Prostate gland (tissue), 2 donors: ENCODE measurements around the gene ARFIP1. TPM values are rescaled to one million over a fixed set of nuclear protein-coding genes. Genes with fewer than 3 reads are reported as not detected.

Experiments used
- DNase-seq: peaks from one replicate; pipeline ENCODE4 v3.0.0-alpha.2; 2019; ENCODE audit warnings: low spot score
- H3K27ac ChIP-seq, 2 donors: fragments of 200-600 bp; sonication (generic); 2 replicates each; pipeline ENCODE4 v1.5.1; 2017 to 2019
- H3K27me3 ChIP-seq: fragments of 200-600 bp; sonication (generic); replicated peaks from 2 replicates; pipeline ENCODE4 v1.5.1; 2019; ENCODE audit not compliant: insufficient read depth
- H3K36me3 ChIP-seq, 2 donors: fragments of 200-600 bp; sonication (generic); 1 replicate in 1 of 2; 2 replicates in 1 of 2; pipeline versions ENCODE4 v1.5.1 to v1.8.1; 2017 to 2019
- H3K4me1 ChIP-seq: fragments of 200-600 bp; sonication (generic); replicated peaks from 2 replicates; pipeline ENCODE4 v1.5.1; 2019
- H3K4me3 ChIP-seq, 2 donors: fragments of 200-600 bp; sonication (generic); 2 replicates each; pipeline ENCODE4 v1.5.1; 2017 to 2019
- H3K9me3 ChIP-seq: fragments of 200-600 bp; sonication (generic); 2 replicates; pipeline ENCODE4 v1.5.1; 2017
- CTCF ChIP-seq, 4 experiments: fragments of 200-600 bp in 2 of 4; fragments of 450-650 bp in 2 of 4; sonication (generic) in 2 of 4; IDR thresholded peaks; 1 replicate in 3 of 4; 2 replicates in 1 of 4; pipeline ENCODE4 v1.5.1; 2016 to 2019; ENCODE audit warnings: antibody characterized with exemption in 4 of 4, mild to moderate bottlenecking in 2 of 4, moderate library complexity in 2 of 4
- POLR2A ChIP-seq: fragments of 450-650 bp; IDR thresholded peaks from one replicate; pipeline ENCODE4 v1.6.1; 2016; ENCODE audit warnings: antibody characterized with exemption, mild to moderate bottlenecking
- POLR2AphosphoS5 ChIP-seq: sonication (generic); formaldehyde crosslinking; IDR thresholded peaks from one replicate; pipeline ENCODE4 v1.6.1; 2017; ENCODE audit warnings: antibody characterized with exemption
- WGBS: methylation state at CpG from one replicate; pipeline ENCODE4 v1.1.5; 2018; 5-methylcytosine and 5-hydroxymethylcytosine counted together
- intact Hi-C: fragments of 100-400 bp; cut with DNase I; formaldehyde crosslinking; loops from one replicate; pipeline ENCODE4 v1.14.2; 2022
- total RNA-seq, 2 donors: library from RNA; depleted of rRNA; stranded (reverse); fragments of >200 nt; gene quantifications; one replicate each; pipeline ENCODE4 v1.1.0, GENCODE V29; 2016

The ARFIP1 gene
- total RNA-seq, 2 donors from 2014 or later: 34.7 to 38.9 TPM

DNA sequence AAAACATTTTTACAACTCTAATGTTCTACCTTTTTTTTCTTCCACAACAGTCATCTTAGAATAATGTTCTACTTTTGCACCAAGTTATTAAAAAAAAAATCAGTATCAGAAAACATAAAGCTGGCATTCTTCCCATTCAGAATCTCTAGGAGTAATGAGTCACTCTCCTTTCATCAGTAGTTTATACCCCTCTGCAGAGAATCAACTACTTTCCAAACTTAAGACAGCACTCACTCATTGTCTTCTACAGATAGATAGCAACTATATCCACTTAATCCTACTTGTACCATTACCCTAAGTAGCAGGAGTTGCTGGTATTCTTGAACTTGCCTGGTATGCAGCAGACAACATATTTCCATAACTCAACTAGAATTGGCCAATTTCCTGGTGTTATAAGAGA, 3.4 kb upstream of the ARFIP1 start:
- no peak overlapping the region for H3K4me3 ChIP-seq
- TF ChIP-seq POLR2AphosphoS5 (no peak), CTCF (IDR thresholded peaks at IDR 0.05) (no peak), POLR2A (no peak)
- intact Hi-C loops: loop anchor here (10.0 kb wide), 1 partner anchor 242 kb away; the partner anchor contains the start of gene FBXW7

DNA sequence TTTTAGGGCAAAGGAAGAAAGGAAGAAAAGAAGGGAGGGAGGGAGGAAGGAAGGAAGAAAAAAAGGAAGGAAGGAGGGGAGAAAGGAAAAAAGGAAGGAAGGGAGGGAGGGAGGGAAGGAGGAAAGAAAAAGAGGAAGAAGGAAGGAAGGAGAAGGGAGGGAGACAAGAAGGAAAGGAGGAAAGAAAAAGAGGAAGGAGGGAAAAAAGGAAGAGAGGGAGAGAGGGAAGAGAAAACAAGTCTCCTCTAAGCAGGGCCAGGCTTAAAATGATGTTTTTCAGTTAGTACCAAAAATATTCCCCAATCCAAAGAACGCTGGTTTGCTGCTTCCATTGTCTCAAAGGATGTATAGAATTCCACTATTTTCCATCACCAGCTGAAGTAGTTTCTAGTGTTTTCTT, 2.3 kb upstream of the ARFIP1 start:
- WGBS: 90% methylated on average over 1 of the region's 1 CpG
- Histone ChIP-seq H3K4me1 (peaks cover 10% of the 10 kb centered on the region), H3K4me3 (no peak overlapping the region), H3K9me3 (no peaks in the 10 kb centered on the region), H3K36me3 (no peaks in the 10 kb centered on the region), H3K27me3 (no peaks in the 10 kb centered on the region), H3K27ac (no peak overlapping the region)
- intact Hi-C loops: loop anchor here (10.0 kb wide), 1 partner anchor 243 kb away; the partner anchor contains the start of gene FBXW7
- no peak for DNase-seq
- TF ChIP-seq POLR2A: no peak

More for the DNA sequence above, 3.4 kb upstream of the ARFIP1 start:
- Histone ChIP-seq H3K27ac (no peak overlapping the region), H3K4me1 (peaks cover 1% of the 10 kb centered on the region), H3K9me3 (no peaks in the 10 kb centered on the region), H3K27me3 (no peaks in the 10 kb centered on the region), H3K36me3 (no peaks in the 10 kb centered on the region)
- DNase-seq: no peak

DNA sequence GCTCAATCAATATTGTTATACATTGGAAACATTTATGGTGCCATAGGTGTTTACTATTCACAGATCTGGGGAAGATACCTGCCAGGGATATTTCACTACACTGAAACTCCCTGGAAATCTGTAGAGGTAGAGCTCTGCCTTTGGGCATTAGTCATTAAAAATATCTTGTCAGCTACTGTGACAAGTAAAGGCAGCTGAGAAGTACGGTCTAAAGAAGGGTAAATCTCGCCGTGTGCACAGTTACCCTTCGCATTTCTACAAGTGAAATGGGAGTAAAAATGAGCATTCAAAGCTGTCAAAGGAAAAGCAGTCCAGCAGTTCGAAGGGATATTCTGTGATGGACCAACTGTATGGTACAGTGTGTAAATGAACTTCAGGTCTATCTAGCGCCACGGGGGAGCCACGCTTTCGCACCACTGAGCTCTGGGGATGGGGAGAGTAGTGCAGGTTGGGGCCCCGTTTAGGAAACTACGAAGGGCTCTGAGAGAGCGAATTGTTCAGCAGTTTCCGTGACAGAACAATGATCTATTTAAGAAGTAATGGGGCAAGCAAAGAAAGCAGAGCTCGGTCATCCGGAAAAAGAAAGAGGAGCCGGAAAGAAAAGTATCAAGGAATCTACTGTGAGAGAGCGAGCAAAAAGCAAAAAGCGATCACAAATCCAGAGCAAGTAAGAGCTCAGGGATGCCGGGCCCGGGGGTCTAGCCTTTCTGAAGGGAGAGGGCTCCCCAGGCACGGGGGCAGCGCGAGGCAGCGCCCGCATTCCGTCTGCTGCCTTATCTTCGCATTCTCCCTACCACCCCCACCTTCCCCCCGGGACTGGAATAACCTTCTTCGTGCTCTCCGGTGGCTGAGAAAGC, 870 bp upstream of the ARFIP1 start:
- Histone ChIP-seq H3K27ac (peak overlapping the region; percentile 93 to 95), H3K36me3 (no peaks in the 10 kb centered on the region), H3K27me3 (no peaks in the 10 kb centered on the region), H3K4me1 (peaks cover 11% of the 10 kb centered on the region), H3K9me3 (no peaks in the 10 kb centered on the region), H3K4me3 (peak overlapping the region; percentile 66 to 79)
- 1% methylated on average over 30 of the region's 30 CpGs for WGBS
- peak; percentile 11 for DNase-seq
- no peak for TF ChIP-seq POLR2A
- no peak for TF ChIP-seq POLR2AphosphoS5
- TF ChIP-seq CTCF (IDR thresholded peaks at IDR 0.05): no peak
- intact Hi-C loops: loop anchor here (10.0 kb wide), 1 partner anchor 244 kb away; the partner anchor contains the start of gene FBXW7

DNA sequence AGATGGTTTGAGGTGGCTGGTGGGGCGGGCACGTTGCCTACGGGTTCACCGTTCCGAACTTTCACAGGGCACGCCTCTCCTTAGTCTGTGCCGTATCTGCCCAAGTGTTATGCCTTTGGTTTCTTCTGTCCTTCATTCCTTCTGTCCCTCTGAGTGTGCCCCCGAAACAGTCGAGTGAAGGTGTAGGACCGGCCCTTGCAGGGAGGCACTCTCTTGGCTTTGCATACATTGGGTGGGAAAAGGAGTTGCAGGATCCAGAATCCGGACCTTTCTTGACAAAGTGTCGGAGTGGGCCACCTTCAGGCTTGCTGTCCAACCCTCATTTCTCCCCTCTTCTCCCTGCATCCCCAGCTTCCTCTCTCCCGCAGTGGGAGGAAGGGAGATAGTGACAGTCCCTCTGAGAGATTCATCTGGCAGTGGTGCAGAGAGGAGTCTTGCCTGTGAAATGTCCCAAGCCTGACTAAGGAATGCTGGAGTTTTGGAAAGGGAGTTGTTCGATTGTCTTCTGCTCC, 569 bp downstream of the ARFIP1 start:
- intact Hi-C loops: no loop called here
- H3K27ac ChIP-seq: peak overlapping the region; percentile 93 to 95
- no peaks in the 10 kb centered on the region for H3K27me3 ChIP-seq
- peak; percentile 9 for DNase-seq
- peak overlapping the region; percentile 66 to 79 for H3K4me3 ChIP-seq
- peaks cover 11% of the 10 kb centered on the region for H3K4me1 ChIP-seq
- TF ChIP-seq POLR2AphosphoS5 (no peak), POLR2A (no peak), CTCF (IDR thresholded peaks at IDR 0.05) (no peak)
- 1% methylated on average over 14 of the region's 14 CpGs for WGBS
- H3K9me3 ChIP-seq: no peaks in the 10 kb centered on the region
- no peaks in the 10 kb centered on the region for H3K36me3 ChIP-seq

DNA sequence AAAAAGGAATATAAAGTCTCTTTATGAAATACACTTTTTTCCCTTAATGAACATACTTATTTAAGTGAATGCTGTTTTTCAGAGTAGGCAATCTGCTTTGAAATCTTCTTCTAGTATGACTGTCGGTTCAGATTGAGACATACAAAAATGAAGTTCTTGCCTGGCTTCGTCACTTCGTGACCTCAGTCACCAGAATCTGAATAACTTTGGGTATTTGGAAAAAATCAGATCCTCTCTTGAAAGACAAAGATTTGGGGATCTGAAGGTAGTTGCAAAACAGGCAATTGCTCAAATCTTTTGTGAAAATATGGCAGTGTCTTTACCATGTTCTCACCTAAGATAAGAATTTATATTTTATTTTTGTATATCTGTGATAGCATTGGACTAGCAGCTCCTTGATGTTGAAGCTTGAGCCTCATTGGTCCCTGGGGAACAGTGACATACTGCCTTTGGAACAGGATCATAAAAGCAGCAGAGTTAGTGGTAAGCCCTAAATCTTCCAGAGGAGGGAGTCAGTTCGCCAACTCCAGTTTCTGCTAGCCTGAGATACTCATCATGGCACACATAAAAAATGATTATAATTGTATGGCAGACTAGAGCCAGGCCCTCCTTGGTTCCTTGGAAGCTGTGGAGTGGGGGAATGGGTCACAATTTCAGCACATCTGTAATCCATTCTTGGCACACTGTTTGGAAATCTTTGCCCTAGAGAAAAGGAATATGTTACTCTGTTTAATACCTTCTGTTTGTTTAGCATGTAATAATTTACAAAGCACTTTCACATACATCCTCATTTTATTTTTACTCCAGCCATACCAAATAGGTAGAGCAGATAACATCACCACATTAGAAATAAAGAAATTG, 5.0 kb downstream of the ARFIP1 start:
- DNase-seq: no peak
- Histone ChIP-seq H3K36me3 (no peaks in the 10 kb centered on the region), H3K4me1 (peaks cover 11% of the 10 kb centered on the region), H3K9me3 (no peaks in the 10 kb centered on the region), H3K27ac (no peak overlapping the region), H3K4me3 (no peak overlapping the region), H3K27me3 (no peaks in the 10 kb centered on the region)
- TF ChIP-seq POLR2A (no peak), POLR2AphosphoS5 (no peak), CTCF (IDR thresholded peaks at IDR 0.05) (no peak)
- intact Hi-C loops: no loop called here
- WGBS: 78% methylated on average over 4 of the region's 4 CpGs
